GM12865 (cell line): ENCODE results near the gene CFAP53.
A peak's percentile ranks its signal among the peaks of the same experiment; 100 is the strongest.

Experiments used
- DNase-seq: peaks from one replicate; pipeline ENCODE4 v3.0.0; 2010; ENCODE audit warnings: low read depth
- H3K4me3 ChIP-seq: 2 replicates; pipeline ENCODE4 v1.5.1; 2011; ENCODE audit warnings: mild to moderate bottlenecking, low read depth, low read length, control low read depth
- TF ChIP-seq, protein P1 (sequence below): IDR thresholded peaks from 2 replicates; pipeline ENCODE4 v1.5.1; 2011; ENCODE audit warnings: low read length, control low read depth, low read depth, inconsistent platforms; ENCODE audit not compliant: insufficient read depth; ENCODE audit errors: missing control alignments

CFAP53 gene

DNA sequence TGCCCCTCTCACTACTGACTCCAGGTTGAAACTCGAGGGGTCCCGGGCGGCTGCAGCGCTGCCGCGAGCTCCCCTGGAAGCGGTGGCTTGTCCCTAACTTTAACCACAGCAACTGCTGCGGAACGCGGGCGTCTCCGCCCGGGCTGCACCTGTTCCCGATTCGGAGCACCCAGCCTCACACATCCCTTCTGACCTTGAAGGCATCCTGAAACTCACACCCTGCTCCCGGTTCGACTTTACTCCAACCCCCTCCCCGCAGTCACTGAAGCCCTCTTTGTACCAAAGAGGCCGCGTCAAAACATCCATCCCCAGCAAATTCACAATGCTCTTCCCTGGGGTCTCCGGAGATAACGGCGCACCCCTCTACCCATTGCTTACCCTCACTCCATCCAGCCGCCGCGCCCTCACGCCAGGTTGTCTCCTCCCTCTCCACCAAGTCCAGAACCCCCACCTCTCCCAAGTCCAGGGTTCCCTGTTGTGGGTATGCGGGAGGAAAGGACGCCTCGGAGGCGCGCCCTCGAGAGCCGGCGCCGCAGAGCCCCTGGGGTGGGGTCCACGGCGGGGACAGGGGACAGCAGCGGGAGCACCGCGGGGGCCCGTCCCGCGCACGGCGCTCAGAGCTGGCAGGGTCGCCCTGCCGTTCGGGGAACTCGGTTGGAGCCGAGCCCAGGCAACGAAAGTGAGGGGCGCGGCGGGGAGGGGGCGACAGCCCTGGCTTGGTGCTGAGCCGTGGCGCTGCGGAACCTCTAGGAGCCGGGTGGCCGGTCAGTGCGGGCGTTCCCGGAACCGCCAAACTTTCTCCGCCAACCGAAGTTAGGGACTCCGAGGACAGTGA is 72.3 kb downstream of the CFAP53 start:
- no peak for DNase-seq
- TF ChIP-seq, protein P1, sequence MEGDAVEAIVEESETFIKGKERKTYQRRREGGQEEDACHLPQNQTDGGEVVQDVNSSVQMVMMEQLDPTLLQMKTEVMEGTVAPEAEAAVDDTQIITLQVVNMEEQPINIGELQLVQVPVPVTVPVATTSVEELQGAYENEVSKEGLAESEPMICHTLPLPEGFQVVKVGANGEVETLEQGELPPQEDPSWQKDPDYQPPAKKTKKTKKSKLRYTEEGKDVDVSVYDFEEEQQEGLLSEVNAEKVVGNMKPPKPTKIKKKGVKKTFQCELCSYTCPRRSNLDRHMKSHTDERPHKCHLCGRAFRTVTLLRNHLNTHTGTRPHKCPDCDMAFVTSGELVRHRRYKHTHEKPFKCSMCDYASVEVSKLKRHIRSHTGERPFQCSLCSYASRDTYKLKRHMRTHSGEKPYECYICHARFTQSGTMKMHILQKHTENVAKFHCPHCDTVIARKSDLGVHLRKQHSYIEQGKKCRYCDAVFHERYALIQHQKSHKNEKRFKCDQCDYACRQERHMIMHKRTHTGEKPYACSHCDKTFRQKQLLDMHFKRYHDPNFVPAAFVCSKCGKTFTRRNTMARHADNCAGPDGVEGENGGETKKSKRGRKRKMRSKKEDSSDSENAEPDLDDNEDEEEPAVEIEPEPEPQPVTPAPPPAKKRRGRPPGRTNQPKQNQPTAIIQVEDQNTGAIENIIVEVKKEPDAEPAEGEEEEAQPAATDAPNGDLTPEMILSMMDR: no peak
- peak overlapping the region; percentile 43; the same call in 1 of the 2 replicates for H3K4me3 ChIP-seq

DNA sequence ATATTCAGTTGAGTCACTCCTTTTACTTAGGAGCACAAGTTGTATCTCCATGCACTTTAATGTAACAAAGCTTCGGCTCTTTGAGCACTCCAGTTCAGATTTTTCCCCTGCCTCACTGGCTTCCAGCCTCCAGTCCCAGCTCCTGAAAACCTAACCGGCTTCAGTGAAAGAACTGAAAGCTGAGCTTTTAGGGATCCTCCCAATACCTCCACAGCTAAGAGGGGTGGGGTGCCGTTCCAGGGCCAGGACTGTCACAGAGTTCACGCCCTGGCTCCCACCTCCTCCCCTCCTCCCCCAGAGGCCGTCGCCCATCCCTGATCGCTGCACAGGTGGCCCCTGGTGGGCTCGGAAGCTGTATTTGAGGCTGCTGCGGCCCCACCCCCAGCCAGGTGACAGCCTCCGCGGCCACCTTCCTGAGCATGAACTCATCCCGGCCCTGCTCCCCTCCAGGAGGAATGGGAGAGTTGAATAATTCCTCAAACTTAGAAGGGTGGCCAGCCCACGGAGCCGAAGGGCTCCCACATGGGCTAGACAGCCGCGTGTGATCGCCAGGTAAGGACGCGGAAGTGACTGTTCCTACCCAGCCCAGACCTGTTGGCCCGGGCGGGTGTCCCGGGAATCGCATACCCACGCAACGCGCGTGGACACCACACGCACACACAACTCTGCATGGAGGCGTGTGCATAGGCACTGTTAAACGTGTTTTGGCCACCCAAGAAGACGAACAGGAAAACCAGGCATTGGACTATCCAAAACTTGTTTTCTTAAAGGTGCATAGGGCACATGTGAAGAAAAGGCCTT is 73.1 kb downstream of the CFAP53 start:
- TF ChIP-seq, protein P1: no peak
- DNase-seq: no peak
- no peak overlapping the region for H3K4me3 ChIP-seq

DNA sequence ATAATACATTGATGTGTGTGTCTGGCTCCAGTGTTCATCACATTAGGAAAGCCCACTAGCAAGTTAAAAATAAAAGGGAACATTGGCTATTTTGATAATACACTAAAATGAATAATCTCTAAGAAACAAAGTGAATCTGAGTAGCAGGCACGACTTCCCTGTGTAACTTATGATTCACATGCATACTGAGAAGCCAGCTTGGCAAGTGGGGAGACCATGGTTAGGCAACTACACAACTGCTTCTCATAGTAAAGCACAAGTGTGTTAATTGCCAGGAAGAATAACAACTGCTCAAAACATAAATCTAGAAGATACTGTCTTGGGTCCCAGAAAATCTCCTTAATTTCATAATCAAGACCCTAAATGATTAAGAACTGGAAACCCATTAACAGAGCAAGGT is 75.4 kb downstream of the CFAP53 start:
- H3K4me3 ChIP-seq: no peak overlapping the region
- DNase-seq: no peak
- TF ChIP-seq, protein P1: no peak

DNA sequence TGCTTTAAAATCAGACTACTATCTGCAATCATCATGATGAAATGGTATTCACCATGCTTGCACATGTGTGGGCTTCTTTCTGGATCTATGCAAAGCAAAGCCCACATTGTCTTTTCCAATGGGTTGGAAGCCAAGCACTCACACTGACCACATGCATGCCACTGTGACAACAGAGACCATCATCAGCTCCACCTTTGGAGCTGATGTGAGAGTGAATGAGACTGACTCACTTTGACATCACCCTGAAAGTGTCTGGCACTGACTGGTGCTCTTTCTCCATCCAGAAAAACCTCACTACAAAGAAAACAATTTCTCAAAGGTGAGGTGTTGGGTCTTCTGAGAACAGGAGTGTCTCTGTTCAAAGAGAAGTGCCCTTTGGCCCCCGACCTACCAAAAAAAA is 76.1 kb downstream of the CFAP53 start:
- H3K4me3 ChIP-seq: no peak overlapping the region
- TF ChIP-seq, protein P1: no peak
- DNase-seq: no peak

DNA sequence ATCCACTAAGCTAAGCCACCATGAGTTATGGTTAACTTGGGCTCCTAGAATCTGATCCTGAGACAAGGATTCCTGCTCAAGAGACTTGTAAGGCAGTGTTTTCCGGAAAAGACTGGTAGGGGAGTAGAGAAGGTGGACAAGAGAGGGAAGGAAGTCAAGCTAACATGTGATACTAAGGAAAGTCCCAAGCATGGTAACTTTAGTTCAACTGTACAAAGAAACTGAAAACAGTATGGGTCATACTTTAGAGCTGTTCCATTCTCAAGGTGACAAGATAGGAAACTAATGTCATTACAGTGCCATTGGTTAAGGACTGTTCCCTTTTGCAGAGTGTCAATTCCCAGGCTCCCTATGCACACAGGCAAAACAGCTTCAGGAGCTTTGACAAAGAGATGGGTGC is 77.1 kb downstream of the CFAP53 start:
- peak; percentile 47 for DNase-seq
- H3K4me3 ChIP-seq: no peak overlapping the region
- TF ChIP-seq, protein P1: no peak

DNA sequence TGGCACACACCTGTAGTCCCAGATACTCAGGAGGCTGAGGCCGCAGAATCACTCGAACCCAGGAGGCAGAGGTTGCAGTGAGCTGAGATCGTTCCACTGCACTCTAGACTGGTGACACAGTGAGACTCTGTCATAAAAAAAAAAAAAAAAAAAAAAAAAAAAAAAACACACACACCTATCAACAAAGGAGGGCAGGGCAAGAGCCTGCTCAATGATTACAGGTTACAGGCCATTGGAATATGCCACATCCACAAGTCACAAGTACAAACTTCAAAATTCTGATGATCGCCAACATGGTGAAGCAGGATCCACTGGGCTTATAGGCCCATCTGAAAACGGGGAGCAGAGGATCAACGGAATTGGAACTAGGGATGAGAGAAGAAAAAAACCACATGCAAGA is 77.6 kb downstream of the CFAP53 start:
- DNase-seq: no peak
- no peak overlapping the region for H3K4me3 ChIP-seq
- TF ChIP-seq, protein P1: no peak
